Astrocyte (in vitro differentiated cells and primary cell): Measurements from ENCODE around the gene CATSPERZ. TPM values are rescaled to one million over a fixed set of nuclear protein-coding genes. Genes with fewer than 3 reads are reported as not detected.

Source experiments
- DNase-seq: peaks from one replicate; pipeline ENCODE4 v3.0.0-alpha.2; 2010; ENCODE audit warnings: low read depth
- FAIRE-seq: peaks from 2 replicates; lab custom pipeline; 2011; peaks lifted over from hg19 to GRCh38; lab: Jason Lieb, UNC
- H2AFZ ChIP-seq: 2 replicates; pipeline ENCODE4 v1.6.0; 2012; ENCODE audit warnings: low read depth, low read length, inconsistent platforms
- H3K27ac ChIP-seq: 2 replicates; pipeline ENCODE4 v1.5.1; 2011; ENCODE audit warnings: low read depth, low read length, inconsistent platforms
- H3K27me3 ChIP-seq: 2 replicates; pipeline ENCODE4 v1.6.0; 2011; ENCODE audit warnings: low read length, inconsistent platforms; ENCODE audit not compliant: insufficient read depth
- H3K36me3 ChIP-seq: 2 replicates; pipeline ENCODE4 v1.5.1; 2011; ENCODE audit warnings: low read length, inconsistent platforms; ENCODE audit not compliant: insufficient read depth
- H3K4me1 ChIP-seq: 2 replicates; pipeline ENCODE4 v1.5.1; 2011; ENCODE audit warnings: low read length, inconsistent platforms; ENCODE audit not compliant: insufficient read depth
- H3K4me2 ChIP-seq: 2 replicates; pipeline ENCODE4 v1.6.0; 2012; ENCODE audit warnings: low read length, inconsistent platforms
- H3K4me3 ChIP-seq: 2 replicates; pipeline ENCODE4 v1.5.1; 2011; ENCODE audit warnings: low read depth, mild to moderate bottlenecking, low read length, inconsistent platforms; ENCODE audit not compliant: insufficient read depth
- H3K79me2 ChIP-seq: 2 replicates; pipeline ENCODE4 v1.6.0; 2012; ENCODE audit warnings: mild to moderate bottlenecking, low read length, inconsistent platforms; ENCODE audit not compliant: insufficient read depth
- H3K9ac ChIP-seq: 2 replicates; pipeline ENCODE4 v1.6.0; 2012; ENCODE audit warnings: mild to moderate bottlenecking, low read length, inconsistent platforms
- H3K9me3 ChIP-seq: 2 replicates; pipeline ENCODE4 v1.5.1; 2012; ENCODE audit warnings: low read depth, mild to moderate bottlenecking, low read length, inconsistent platforms; ENCODE audit not compliant: insufficient read depth
- H4K20me1 ChIP-seq: 2 replicates; pipeline ENCODE4 v1.6.0; 2012; ENCODE audit warnings: low read length, inconsistent platforms; ENCODE audit not compliant: insufficient read depth
- H3K27ac Mint-ChIP-seq: one replicate; pipeline ENCODE4 v1.8.0; 2021; ENCODE audit warnings: mild to moderate bottlenecking, mixed read lengths; ENCODE audit not compliant: unreplicated experiment
- H3K27me3 Mint-ChIP-seq: one replicate; pipeline ENCODE4 v1.8.0; 2021; ENCODE audit warnings: low read depth, mixed read lengths; ENCODE audit not compliant: unreplicated experiment
- H3K36me3 Mint-ChIP-seq: one replicate; pipeline ENCODE4 v1.8.0; 2021; ENCODE audit warnings: low read depth, mixed read lengths; ENCODE audit not compliant: unreplicated experiment
- H3K4me1 Mint-ChIP-seq: one replicate; pipeline ENCODE4 v1.8.0; 2021; ENCODE audit warnings: low read depth, mixed read lengths; ENCODE audit not compliant: unreplicated experiment
- H3K4me3 Mint-ChIP-seq: one replicate; pipeline ENCODE4 v1.8.0; 2021; ENCODE audit warnings: mild to moderate bottlenecking, moderate library complexity, mixed read lengths; ENCODE audit not compliant: unreplicated experiment
- H3K9me3 Mint-ChIP-seq: one replicate; pipeline ENCODE4 v1.8.0; 2021; ENCODE audit warnings: mild to moderate bottlenecking, mixed read lengths; ENCODE audit not compliant: unreplicated experiment
- CTCF ChIP-seq: IDR thresholded peaks from 2 replicates; pipeline ENCODE4 v1.5.1; 2011; ENCODE audit warnings: low read depth, mild to moderate bottlenecking, inconsistent platforms, low read length, moderate library complexity; ENCODE audit not compliant: insufficient read depth
- EZH2 ChIP-seq: IDR thresholded peaks from 2 replicates; pipeline ENCODE4 v1.6.1; 2012; ENCODE audit warnings: mild to moderate bottlenecking, low read length, inconsistent platforms; ENCODE audit not compliant: insufficient read depth
- total RNA-seq: library from RNA; stranded (reverse); gene quantifications from 2 replicates; pipeline ENCODE4 v1.2.1, GENCODE V29; 2021

Gene CATSPERZ
- total RNA-seq, 1 donor from 2014 or later, result not detected

- Histone ChIP-seq H3K36me3 (no peaks in the 10 kb centered on the region), H3K27me3 (peaks cover 21% of the 10 kb centered on the region), H3K9me3 (no peaks in the 10 kb centered on the region), H2AFZ (no peak overlapping the region), H3K4me1 (peaks cover 23% of the 10 kb centered on the region), H3K4me3 (peak overlapping the region; percentile 64), H3K4me2 (peak overlapping the region; percentile 89), H3K9ac (peak overlapping the region; percentile 64), H3K79me2 (peaks cover 19% of the 10 kb centered on the region), H4K20me1 (peaks cover 6% of the 10 kb centered on the region), H3K27ac (no peak overlapping the region)
- no peak for TF ChIP-seq CTCF
- no peak for TF ChIP-seq EZH2
- no peaks in the 10 kb centered on the region for H3K4me1 Mint-ChIP-seq
- H3K36me3 Mint-ChIP-seq, result no peaks in the 10 kb centered on the region
- H3K27me3 Mint-ChIP-seq, result peaks cover 20% of the 10 kb centered on the region
- DNase-seq (no peak), FAIRE-seq (no peak)
- no peaks in the 10 kb centered on the region for H3K9me3 Mint-ChIP-seq
- H3K4me3 Mint-ChIP-seq, result peak overlapping the region; percentile 87
- peak overlapping the region; percentile 66 for H3K27ac Mint-ChIP-seq
Measured at GRCh38 chr11:64304032-64304315, 3.8 kb downstream of the CATSPERZ start.

- no peaks in the 10 kb centered on the region for H3K9me3 ChIP-seq
- peaks cover 23% of the 10 kb centered on the region for H3K4me1 ChIP-seq
- peaks cover 16% of the 10 kb centered on the region for H3K27me3 ChIP-seq
- peak overlapping the region; percentile 89 for H3K4me2 ChIP-seq
- Mint-ChIP-seq H3K27ac (peak overlapping the region; percentile 66), H3K27me3 (peaks cover 18% of the 10 kb centered on the region), H3K4me3 (peak overlapping the region; percentile 87), H3K4me1 (no peaks in the 10 kb centered on the region), H3K9me3 (no peaks in the 10 kb centered on the region), H3K36me3 (no peaks in the 10 kb centered on the region)
- TF ChIP-seq CTCF, result peak; percentile 82
- no peak for TF ChIP-seq EZH2
- H2AFZ ChIP-seq, result peak overlapping the region; percentile 81
- H4K20me1 ChIP-seq, result peaks cover 6% of the 10 kb centered on the region
- DNase-seq (peak; percentile 67), FAIRE-seq (no peak)
- no peaks in the 10 kb centered on the region for H3K36me3 ChIP-seq
- H3K79me2 ChIP-seq, result peaks cover 19% of the 10 kb centered on the region
- H3K4me3 ChIP-seq, result peak overlapping the region; percentile 64
- H3K9ac ChIP-seq, result peak overlapping the region; percentile 64
- H3K27ac ChIP-seq, result peak overlapping the region; percentile 56
Measured at GRCh38 chr11:64304316-64305072, 4.3 kb downstream of the CATSPERZ start.

- peak within 1 kb of the TSS; percentile 56 for H3K27ac ChIP-seq
- H4K20me1 ChIP-seq, result peaks cover 6% of the 10 kb centered on the region
- H2AFZ ChIP-seq, result peak within 1 kb of the TSS; percentile 81
- H3K4me3 ChIP-seq, result peak within 1 kb of the TSS; percentile 73
- peak within 1 kb of the TSS; percentile 78 for H3K9ac ChIP-seq
- peaks cover 19% of the 10 kb centered on the region for H3K79me2 ChIP-seq
- Mint-ChIP-seq H3K27me3 (peaks cover 14% of the 10 kb centered on the region), H3K9me3 (no peaks in the 10 kb centered on the region), H3K4me3 (peak within 1 kb of the TSS; percentile 94), H3K4me1 (no peaks in the 10 kb centered on the region), H3K27ac (peak within 1 kb of the TSS; percentile 80), H3K36me3 (no peaks in the 10 kb centered on the region)
- DNase-seq (peak; percentile 86), FAIRE-seq (no peak)
- H3K27me3 ChIP-seq, result peaks cover 10% of the 10 kb centered on the region
- H3K9me3 ChIP-seq, result no peaks in the 10 kb centered on the region
- peak within 1 kb of the TSS; percentile 95 for H3K4me2 ChIP-seq
- no peak for TF ChIP-seq EZH2
- H3K4me1 ChIP-seq, result peaks cover 20% of the 10 kb centered on the region
- H3K36me3 ChIP-seq, result no peaks in the 10 kb centered on the region
Measured at GRCh38 chr11:64305075-64305690, 5.0 kb downstream of the CATSPERZ start, which contains the start of gene ESRRA. Gene ESRRA (plus strand): TSS chr11:64305524. CDS start chr11:64307180, 1,656 bp downstream.
